ACHN (cell line): ENCODE measurements around the gene TBCD.
"Not testable (repeated sequence)": the region's sequence is repeated elsewhere in the genome, so short reads cannot be mapped to it uniquely, and the experiment has no call there.

Source experiments
- DNase-seq: peaks from one replicate; pipeline ENCODE4 v3.0.0-alpha.2; 2015
- in situ Hi-C: cut with HindIII; loops from 2 replicates; pipeline ENCODE4 v1.10.0; 2017; ENCODE audit warnings: low sequenced_read_pairs, low pct_ligation_motif_present, low pct_unique_long_range_greater_than_20kb

Gene TBCD

DNA sequence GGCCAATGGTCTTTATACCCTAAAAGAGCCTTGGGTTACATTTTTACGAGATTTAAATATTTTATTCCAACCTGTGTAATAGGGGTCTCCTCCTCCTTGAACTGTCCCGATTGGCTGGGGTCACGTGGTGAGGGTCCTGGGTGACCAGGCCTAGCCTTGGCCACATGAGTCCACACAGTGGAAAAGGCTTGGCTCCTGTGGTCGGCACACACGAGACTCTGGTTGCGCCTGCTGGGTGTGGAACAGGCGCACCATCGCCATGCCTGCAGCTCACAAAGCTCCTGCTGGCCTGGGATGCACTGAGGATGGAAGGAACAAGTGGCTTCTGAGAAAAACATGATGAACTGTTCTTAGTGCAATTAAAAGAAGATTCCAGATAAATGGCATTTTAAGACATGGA is 191.9 kb downstream of the TBCD start:
- no peak for DNase-seq
- in situ Hi-C loops: no loop called here

DNA sequence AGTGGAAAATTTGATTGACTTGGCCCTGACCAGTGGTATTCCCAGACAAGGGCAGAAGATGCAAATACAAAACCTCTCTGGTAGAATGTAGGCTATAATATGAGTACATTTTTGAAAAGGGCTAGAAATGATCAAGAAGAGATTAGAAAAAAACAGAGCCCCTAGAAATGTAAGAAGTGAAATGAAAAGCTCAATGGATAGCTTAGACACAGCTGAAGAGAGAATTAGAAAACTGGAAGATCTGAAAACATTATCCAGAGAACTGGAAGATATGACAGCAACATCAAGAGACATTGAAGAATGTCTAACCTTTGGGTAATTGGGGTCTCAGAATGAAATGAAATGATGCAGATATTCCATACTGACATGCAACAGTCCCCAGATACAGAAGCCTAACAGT is 193.1 kb downstream of the TBCD start:
- in situ Hi-C loops: no loop called here

GRCh38 chr17:82946081-82946480 is 194.2 kb downstream of the TBCD start:
- DNase-seq: no peak
- in situ Hi-C loops: no loop called here

More for the DNA sequence above, 193.1 kb downstream of the TBCD start:
- peak; percentile 9 for DNase-seq

DNA sequence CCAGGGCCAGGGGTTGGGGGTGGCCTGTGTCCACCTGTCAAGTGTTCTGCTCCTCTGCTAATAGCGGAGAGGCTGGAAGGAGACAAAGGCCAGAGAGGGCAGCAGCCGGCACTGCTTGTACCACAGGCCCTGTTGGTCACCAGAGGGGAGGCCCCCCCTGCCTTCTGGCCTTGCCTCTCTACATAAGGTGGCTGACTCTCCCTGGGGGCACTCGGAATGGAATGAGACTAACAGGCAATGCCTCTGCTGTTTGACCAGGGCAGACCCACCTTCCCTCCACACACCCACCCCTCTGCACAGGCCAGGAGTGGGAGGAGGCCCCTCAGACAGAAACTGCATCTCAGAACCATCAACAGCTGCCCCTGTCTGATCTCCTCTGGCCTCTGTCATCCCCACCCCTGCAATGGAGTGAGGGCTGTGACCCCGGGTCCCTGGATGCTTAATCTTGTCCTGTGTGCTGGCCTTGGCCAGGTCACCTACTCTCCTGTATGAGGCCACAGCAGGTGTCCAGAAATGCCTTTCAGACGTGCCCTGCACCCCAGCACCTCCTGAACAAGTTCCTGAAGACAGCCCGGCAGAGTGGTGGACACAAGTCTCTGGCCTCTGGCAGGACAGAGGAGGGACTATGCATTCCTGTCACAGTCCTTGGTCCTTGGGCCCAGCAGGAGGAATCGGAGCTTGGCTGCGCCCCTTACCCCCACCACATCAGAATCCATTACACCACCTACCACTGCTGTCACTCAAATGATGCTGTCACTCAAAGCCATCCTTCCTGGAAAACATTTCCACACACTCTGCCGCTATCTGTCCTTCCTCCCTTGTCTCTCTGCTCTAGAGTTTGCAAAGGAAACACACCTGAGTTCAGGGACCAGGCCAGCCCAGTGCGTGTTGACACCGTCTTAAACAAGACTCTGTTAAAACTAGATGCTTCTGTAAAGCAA is 195.5 kb downstream of the TBCD start:
- in situ Hi-C loops: no loop called here
- no peak for DNase-seq

- in situ Hi-C loops: no loop called here
- DNase-seq: no peak
Observed at GRCh38 chr17:82948081-82948511, 196.2 kb downstream of the TBCD start.

DNA sequence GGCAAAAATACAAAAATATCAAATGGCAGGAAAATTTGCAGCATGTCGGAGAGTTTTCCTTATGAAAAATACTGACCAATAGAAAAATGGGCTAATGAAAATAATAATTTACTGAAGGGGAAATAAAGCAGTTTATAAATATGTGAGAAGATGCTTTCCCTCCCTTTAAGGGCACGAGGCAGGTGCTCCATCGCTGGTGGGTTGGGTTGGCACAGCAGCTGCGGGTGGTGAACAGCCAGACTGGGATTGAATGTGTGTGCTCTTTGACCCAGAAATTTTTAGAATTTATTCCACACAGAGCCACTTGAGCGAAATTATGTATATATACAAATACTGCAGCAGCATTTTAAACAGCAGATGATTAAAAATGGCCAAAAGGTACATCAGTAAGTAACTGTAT is 197.1 kb downstream of the TBCD start:
- in situ Hi-C loops: no loop called here
- DNase-seq: no peak

GRCh38 chr17:82949361-82949760 is 197.5 kb downstream of the TBCD start:
- no peak for DNase-seq
- in situ Hi-C loops: no loop called here

GRCh38 chr17:82949984-82950383 is 198.1 kb downstream of the TBCD start:
- no peak for DNase-seq
- in situ Hi-C loops: no loop called here

DNA sequence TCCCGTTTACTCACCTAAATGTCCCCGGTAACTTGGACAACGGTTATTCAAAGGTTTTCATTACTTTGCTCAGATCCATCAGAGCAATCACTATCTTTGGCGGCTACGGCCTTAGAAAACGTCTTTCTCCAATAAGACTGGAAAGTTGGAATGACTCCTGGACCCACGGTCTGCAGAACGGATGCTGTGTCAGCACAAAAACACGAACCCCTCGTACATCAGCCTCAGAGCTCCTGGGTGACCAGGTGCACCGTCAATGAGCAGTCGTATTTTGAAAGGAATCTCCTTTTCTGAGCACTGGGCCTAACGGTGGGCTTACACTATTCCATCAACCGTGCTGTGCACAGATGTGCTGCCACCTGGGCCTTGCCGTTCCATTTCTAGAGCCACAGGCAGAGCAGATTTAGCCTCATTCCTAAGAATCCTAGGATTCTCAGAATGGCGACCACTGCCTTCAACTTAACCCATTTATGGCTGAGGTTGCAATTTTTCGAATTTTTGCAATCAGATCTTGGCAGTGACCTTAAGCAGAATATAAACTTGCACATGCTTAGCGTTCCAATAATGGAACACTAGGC is 198.7 kb downstream of the TBCD start:
- in situ Hi-C loops: no loop called here

GRCh38 chr17:82952019-82952418 is 200.2 kb downstream of the TBCD start:
- in situ Hi-C loops: no loop called here
- DNase-seq: no peak

More for the DNA sequence above, 198.7 kb downstream of the TBCD start:
- DNase-seq: no peak

DNA sequence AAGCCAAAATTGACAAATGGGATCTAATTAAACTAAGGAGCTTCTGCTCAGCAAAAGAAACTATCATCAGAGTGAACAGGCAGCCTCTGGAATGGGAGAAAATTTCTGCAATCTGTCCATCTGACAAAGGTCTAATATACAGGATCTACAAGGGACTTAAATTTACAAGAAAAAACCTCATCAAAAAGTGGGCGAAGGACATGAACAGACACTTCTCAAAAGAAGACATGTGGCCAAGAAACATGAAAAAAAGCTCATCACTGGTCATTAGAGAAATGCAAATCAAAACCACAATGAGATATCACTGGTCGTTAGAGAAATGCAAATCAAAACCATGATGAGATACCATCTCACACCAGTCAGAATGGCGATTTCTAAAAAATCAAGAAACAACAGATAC is 203.2 kb downstream of the TBCD start:
- DNase-seq, in situ Hi-C loops: not testable (repeated sequence)

DNA sequence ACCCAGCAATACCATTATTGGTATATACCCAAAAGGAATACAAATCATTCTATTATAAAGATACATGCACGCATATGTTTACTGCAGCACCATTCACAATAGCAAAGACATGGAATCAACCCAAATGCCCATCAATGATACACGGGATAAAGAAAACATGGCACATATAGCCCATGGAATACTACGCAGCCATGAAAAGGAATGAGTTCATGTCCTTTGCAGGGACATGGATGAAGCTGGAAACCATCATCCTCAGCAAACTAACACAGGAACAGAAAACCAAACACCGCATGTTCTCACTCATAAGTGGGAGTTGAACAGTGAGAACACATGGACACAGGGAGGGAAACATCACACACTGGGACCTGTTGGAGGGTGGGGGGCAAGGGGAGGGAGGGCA is 203.8 kb downstream of the TBCD start:
- in situ Hi-C loops, DNase-seq: not testable (repeated sequence)

DNA sequence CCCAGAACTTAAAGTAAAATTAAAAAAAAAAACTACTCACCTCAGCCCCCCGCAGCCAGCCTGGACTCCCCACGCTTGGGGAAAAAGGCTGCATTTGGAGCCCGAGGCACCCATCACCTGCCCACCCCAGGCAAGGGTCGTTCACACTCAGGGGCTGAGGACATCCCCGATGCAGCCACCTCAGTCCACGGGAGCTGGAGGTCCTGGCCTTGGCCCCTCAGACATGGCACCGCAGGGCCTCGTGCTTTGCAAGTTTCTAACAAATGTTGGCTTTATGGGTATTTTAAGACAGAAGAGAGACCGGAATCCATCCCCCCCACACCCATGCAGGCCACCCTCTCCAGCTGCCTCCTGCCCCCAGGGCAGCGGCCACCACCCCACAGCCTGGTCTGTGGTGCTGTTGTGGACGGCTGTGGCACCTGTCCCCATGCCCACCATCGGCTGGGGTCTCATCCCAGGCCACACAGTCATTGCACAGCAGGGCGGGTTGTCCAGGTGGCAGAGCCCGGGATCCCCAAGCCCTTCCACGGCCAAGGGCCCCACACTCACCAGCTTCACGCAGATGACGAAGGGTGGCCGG is 204.4 kb downstream of the TBCD start:
- DNase-seq: no peak

DNA sequence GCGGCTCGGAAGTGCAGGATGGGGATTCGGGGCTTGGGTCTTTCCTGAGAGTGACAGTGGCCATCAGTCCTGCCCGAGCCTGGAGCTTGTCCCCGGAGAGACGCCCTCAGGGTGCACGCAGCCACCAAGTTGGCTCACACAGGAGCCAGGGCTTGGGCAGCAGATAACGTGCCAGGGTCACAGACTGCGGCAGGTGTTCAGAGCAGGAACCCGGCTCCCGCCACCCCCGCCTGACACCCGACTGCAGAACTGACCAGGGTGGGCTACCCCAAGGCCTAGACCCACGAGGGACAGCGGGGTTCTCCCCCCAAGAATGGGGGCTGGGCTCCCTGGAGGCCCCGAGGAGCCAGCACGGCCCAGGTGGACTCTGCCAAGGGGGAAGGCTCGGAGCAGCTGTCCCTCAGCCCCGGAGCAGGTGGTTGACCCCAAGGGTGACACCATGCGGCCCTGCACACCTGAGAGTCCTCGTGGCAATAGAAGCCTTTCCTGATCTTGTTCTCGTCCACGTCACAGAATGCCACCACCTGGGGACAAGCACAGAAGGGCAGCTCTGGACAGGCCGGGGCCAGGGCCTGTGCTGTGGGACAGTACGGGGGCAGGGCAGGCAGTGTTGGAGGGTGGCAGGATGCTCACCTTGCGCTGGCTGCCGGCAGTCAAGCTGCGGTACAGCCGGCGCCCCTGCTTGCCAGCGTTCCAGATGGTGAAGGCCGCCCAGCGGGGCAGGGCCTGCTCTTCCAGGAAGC is 205.0 kb downstream of the TBCD start:
- in situ Hi-C loops: no loop called here
- DNase-seq: no peak

More for the DNA sequence above, 204.4 kb downstream of the TBCD start:
- in situ Hi-C loops: no loop called here

DNA sequence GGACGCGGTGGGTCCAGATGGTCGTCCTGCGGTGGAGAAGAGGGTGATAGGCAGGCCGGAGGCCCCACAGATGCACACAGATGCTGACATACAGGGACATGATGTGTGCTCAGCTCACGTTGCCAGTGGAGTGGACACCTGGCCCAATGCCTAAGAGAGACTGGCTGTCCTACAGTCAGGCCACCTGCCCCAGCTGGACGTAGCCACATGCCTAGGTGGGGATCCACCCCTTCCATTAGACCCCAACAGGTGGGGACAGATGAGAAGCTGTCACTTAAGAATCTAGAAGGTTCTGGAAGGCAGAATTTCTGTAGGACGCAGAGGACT is 205.6 kb downstream of the TBCD start:
- no peak for DNase-seq
- in situ Hi-C loops: no loop called here

DNA sequence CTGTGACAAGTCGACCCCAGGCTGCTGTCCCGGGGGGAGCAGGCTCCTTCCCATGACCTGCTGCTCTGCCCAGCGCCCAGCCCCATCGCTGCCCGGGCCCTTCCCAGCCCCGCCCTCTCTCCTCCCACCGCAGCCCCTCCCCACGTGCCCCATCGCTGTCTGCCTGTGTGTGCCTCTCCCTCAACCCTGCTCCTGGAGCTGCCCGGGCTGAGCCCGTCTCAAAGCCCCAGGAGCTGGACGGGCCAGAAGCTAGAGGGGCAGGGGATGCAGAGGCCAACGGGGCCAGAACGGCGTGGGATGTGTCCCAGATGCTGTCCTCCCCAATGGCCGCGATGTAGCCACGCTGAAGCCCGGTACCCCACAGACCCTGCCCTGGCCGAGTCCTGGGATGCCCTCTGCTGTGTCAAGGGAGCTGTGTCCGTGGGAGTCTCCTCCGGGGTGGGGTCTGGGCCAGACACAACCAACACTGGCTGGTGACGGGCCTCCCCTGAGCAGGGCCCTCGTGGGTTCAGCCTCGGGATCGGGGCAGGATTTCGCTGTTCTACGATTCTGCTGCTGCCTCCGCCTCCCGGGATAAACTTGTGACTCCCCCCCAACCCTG is 206.2 kb downstream of the TBCD start:
- in situ Hi-C loops: no loop called here

DNA sequence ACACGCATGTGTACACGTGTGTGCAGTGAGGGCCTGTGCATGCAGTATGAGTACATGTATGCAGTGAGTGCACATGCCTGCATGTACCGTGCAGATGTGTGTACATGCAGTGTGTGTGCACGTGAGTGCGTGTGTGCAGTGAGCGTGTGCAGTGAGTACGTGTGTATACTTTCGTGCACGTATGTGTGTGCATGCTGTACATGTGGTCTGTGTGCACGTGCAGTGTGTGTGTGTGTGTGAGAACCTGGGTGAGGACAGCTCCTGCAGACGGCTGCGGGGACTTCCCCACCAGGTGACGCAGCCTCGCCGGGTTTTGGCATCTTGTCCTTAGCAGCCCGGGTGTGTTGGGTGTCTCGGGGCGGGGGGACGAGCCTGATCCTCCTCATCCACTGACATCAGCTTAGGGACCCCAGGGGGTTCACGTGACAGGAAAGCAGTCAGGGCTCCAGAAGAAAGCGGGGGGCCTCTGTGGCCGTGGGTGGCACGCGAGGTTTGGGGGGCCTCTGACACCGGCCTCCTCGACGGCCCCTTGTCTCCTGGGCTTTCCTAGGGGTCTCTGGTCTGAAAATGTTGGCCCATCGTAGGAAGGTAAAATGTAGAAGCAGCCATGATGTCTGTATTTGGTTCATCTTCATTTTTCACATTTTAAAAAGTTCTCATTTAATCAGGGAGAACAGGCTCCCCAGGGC is 207.5 kb downstream of the TBCD start:
- no peak for DNase-seq
- in situ Hi-C loops: no loop called here

More for the DNA sequence above, 206.2 kb downstream of the TBCD start:
- no peak for DNase-seq

- in situ Hi-C loops: no loop called here
- DNase-seq: no peak
Observed at GRCh38 chr17:82959990-82960418, 208.1 kb downstream of the TBCD start.
